Hepatocyte (in vitro differentiated cells): ENCODE data around the gene SFT2D1.

Experiments
- EZH2 ChIP-seq: fragments of 200-600 bp; sonication (generic); IDR thresholded peaks from 2 replicates; pipeline ENCODE4 v1.6.1; 2016; ENCODE audit warnings: antibody characterized with exemption, mild to moderate bottlenecking, borderline replicate concordance
- TF ChIP-seq, protein P1 (sequence below): fragments of 200-600 bp; sonication (generic); IDR thresholded peaks from 2 replicates; pipeline ENCODE4 v1.5.1; 2016; ENCODE audit warnings: antibody characterized with exemption, mild to moderate bottlenecking; ENCODE audit not compliant: poor library complexity

- TF ChIP-seq, protein P1, sequence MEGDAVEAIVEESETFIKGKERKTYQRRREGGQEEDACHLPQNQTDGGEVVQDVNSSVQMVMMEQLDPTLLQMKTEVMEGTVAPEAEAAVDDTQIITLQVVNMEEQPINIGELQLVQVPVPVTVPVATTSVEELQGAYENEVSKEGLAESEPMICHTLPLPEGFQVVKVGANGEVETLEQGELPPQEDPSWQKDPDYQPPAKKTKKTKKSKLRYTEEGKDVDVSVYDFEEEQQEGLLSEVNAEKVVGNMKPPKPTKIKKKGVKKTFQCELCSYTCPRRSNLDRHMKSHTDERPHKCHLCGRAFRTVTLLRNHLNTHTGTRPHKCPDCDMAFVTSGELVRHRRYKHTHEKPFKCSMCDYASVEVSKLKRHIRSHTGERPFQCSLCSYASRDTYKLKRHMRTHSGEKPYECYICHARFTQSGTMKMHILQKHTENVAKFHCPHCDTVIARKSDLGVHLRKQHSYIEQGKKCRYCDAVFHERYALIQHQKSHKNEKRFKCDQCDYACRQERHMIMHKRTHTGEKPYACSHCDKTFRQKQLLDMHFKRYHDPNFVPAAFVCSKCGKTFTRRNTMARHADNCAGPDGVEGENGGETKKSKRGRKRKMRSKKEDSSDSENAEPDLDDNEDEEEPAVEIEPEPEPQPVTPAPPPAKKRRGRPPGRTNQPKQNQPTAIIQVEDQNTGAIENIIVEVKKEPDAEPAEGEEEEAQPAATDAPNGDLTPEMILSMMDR = no peak
- no peak for TF ChIP-seq EZH2
These were observed 48.4 kb downstream of the SFT2D1 start for GRCh38 chr6:166293731-166294584.
